PC-3 (cell line): ENCODE measurements around the gene SPOPL.

ENCODE experiments used
- EZH2 ChIP-seq: fragments of 300-600 bp; sonication (generic); IDR thresholded peaks from one replicate; pipeline ENCODE4 v1.6.1; 2017; ENCODE audit warnings: antibody characterized with exemption, mild to moderate bottlenecking, low read length; ENCODE audit not compliant: unreplicated experiment
- EZH2phosphoT487 ChIP-seq: fragments of 300-600 bp; sonication (generic); IDR thresholded peaks from 2 replicates; pipeline ENCODE4 v1.6.1; 2018; ENCODE audit warnings: mild to moderate bottlenecking, antibody characterized with exemption, low read length, borderline replicate concordance
- TF ChIP-seq, protein P1 (sequence below): fragments of 300-600 bp; sonication (generic); conservative IDR thresholded peaks from 2 replicates; pipeline ENCODE4 v1.5.1; 2017; ENCODE audit warnings: antibody characterized with exemption, low read depth, mild to moderate bottlenecking, low read length

DNA sequence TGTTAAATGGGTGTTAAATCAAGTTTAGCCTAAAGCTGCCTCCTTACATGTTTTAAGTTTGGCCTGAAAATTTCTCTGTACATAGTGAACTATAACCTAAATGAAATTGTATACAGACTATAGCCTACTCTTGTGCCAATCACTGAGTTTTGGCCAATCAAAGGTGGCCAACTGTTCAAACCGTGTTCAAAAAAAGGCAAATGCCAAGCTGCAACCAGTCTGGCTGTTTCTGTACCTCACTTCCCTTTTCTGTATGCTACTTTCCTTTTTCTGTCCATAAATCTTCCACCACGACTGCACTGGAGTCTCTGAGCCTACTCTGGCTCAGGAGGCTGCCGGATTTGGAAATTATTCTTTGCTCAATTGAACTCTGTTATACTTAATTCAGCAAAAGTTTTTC is 121.0 kb downstream of the SPOPL start:
- TF ChIP-seq, protein P1, sequence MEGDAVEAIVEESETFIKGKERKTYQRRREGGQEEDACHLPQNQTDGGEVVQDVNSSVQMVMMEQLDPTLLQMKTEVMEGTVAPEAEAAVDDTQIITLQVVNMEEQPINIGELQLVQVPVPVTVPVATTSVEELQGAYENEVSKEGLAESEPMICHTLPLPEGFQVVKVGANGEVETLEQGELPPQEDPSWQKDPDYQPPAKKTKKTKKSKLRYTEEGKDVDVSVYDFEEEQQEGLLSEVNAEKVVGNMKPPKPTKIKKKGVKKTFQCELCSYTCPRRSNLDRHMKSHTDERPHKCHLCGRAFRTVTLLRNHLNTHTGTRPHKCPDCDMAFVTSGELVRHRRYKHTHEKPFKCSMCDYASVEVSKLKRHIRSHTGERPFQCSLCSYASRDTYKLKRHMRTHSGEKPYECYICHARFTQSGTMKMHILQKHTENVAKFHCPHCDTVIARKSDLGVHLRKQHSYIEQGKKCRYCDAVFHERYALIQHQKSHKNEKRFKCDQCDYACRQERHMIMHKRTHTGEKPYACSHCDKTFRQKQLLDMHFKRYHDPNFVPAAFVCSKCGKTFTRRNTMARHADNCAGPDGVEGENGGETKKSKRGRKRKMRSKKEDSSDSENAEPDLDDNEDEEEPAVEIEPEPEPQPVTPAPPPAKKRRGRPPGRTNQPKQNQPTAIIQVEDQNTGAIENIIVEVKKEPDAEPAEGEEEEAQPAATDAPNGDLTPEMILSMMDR = no peak
- TF ChIP-seq EZH2 (no peak), EZH2phosphoT487 (no peak)
